ENCODE results near the gene HLA-DMB.

GRCh38 chr6:32903952-32904351, 36.9 kb downstream of the HLA-DMB start:
- TF ChIP-seq POLR2A (IDR thresholded peaks at IDR 0.05; ENCODE audit: low read depth, low read length) (no peak), TAF1 (IDR thresholded peaks at IDR 0.05; ENCODE audit: borderline replicate concordance, low read depth, low read length) (no peak), POLR2AphosphoS5 (IDR thresholded peaks at IDR 0.05; ENCODE audit: low read depth, low read length) (no peak)

Data from GM12892 (cell line).